GM23338 (cell line): Measurements from ENCODE around the gene SH3D21. TPM values are rescaled to one million over a fixed set of nuclear protein-coding genes. Genes with fewer than 3 reads are reported as not detected.

Experiments
- ATAC-seq: fragments of 200-7000 bp; cut with Tn5 transposase; 3 replicates; pipeline ENCODE4 v1.9.1; 2020
- DNase-seq: peaks from one replicate; pipeline ENCODE4 v3.0.0-alpha.2; 2015; ENCODE audit warnings: low spot score
- H2AFZ ChIP-seq: fragments of 200-600 bp; sonication (generic); 2 replicates; pipeline ENCODE4 v1.8.0; 2016; ENCODE audit warnings: antibody characterized with exemption, mild to moderate bottlenecking, moderate library complexity
- H3F3A ChIP-seq: fragments of 200-600 bp; sonication (generic); replicated peaks from 2 replicates; pipeline ENCODE4 v1.8.0; 2017; ENCODE audit warnings: antibody characterized with exemption, mixed run types, low read depth
- H3K27ac ChIP-seq: fragments of 200-600 bp; sonication (generic); 2 replicates; pipeline ENCODE4 v1.6.1; 2016; ENCODE audit warnings: low read depth
- H3K27me3 ChIP-seq: fragments of 200-600 bp; sonication (generic); 2 replicates; pipeline ENCODE4 v1.8.0; 2016; ENCODE audit warnings: mild to moderate bottlenecking, mixed run types, moderate library complexity; ENCODE audit not compliant: insufficient read depth
- H3K36me3 ChIP-seq: fragments of 200-600 bp; sonication (generic); 2 replicates; pipeline ENCODE4 v1.8.0; 2016; ENCODE audit warnings: mild to moderate bottlenecking; ENCODE audit not compliant: insufficient read depth
- H3K4me1 ChIP-seq: fragments of 200-600 bp; sonication (generic); 2 replicates; pipeline ENCODE4 v1.8.0; 2016; ENCODE audit warnings: mild to moderate bottlenecking, moderate library complexity; ENCODE audit not compliant: insufficient read depth
- H3K4me2 ChIP-seq: fragments of 200-600 bp; sonication (generic); 2 replicates; pipeline ENCODE4 v1.7.1; 2017; ENCODE audit warnings: mixed run types
- H3K4me3 ChIP-seq: fragments of 200-600 bp; sonication (generic); 2 replicates; pipeline ENCODE4 v1.6.1; 2016; ENCODE audit warnings: mixed run types
- H3K79me2 ChIP-seq: fragments of 200-600 bp; sonication (generic); replicated peaks from 2 replicates; pipeline ENCODE4 v1.8.0; 2017; ENCODE audit warnings: mild to moderate bottlenecking; ENCODE audit not compliant: insufficient read depth
- H3K9me2 ChIP-seq: fragments of 200-600 bp; sonication (generic); 2 replicates; pipeline ENCODE4 v1.8.0; 2017; ENCODE audit not compliant: insufficient read depth
- H4K20me1 ChIP-seq: fragments of 200-600 bp; sonication (generic); replicated peaks from 2 replicates; pipeline ENCODE4 v1.8.0; 2017; ENCODE audit warnings: mild to moderate bottlenecking; ENCODE audit not compliant: insufficient read depth
- H3K27ac Mint-ChIP-seq: 2 replicates; pipeline ENCODE4 v1.8.0; 2020; ENCODE audit warnings: inconsistent platforms, mild to moderate bottlenecking, moderate library complexity, mixed read lengths
- H3K27me3 Mint-ChIP-seq: 3 replicates; pipeline ENCODE4 v1.8.0; 2022; ENCODE audit warnings: low read depth, mild to moderate bottlenecking, moderate library complexity, mixed read lengths, inconsistent platforms; ENCODE audit not compliant: insufficient read depth, poor library complexity
- H3K36me3 Mint-ChIP-seq: 3 replicates; pipeline ENCODE4 v1.8.0; 2021; ENCODE audit warnings: low read depth, mild to moderate bottlenecking, inconsistent platforms, moderate library complexity, mixed read lengths
- H3K4me1 Mint-ChIP-seq: 3 replicates; pipeline ENCODE4 v1.8.0; 2020; ENCODE audit warnings: mild to moderate bottlenecking, inconsistent platforms, mixed read lengths
- H3K4me3 Mint-ChIP-seq: 3 replicates; pipeline ENCODE4 v1.8.0; 2021; ENCODE audit warnings: moderate library complexity, mild to moderate bottlenecking, inconsistent platforms, mixed read lengths
- H3K9me3 Mint-ChIP-seq: 3 replicates; pipeline ENCODE4 v1.8.0; 2020; ENCODE audit warnings: moderate library complexity, mild to moderate bottlenecking, inconsistent platforms, mixed read lengths
- CREB1 ChIP-seq: fragments of 250-450 bp; sonication (Bioruptor Pico); IDR thresholded peaks from 2 replicates; pipeline ENCODE4 v1.5.0; 2020; ENCODE audit warnings: low read depth, mild to moderate bottlenecking, moderate library complexity
- ETS1 ChIP-seq: IDR thresholded peaks from 2 replicates; pipeline ENCODE4 v1.6.1; 2016; ENCODE audit warnings: antibody characterized with exemption
- EZH2 ChIP-seq: fragments of 200-600 bp; sonication (generic); IDR thresholded peaks from one replicate; pipeline ENCODE4 v1.8.0; 2017; ENCODE audit warnings: antibody characterized with exemption, mild to moderate bottlenecking, low read depth; ENCODE audit not compliant: unreplicated experiment
- EZH2phosphoT487 ChIP-seq: fragments of 200-600 bp; sonication (generic); IDR thresholded peaks from one replicate; pipeline ENCODE4 v1.8.1; 2018; ENCODE audit warnings: antibody characterized with exemption; ENCODE audit not compliant: unreplicated experiment
- JUNB ChIP-seq: IDR thresholded peaks from one replicate; pipeline ENCODE4 v1.6.1; 2016; ENCODE audit warnings: antibody characterized with exemption; ENCODE audit not compliant: unreplicated experiment
- NANOG ChIP-seq: IDR thresholded peaks from 2 replicates; pipeline ENCODE4 v1.6.1; 2016; ENCODE audit warnings: antibody characterized with exemption, borderline replicate concordance
- POLR2AphosphoS5 ChIP-seq: IDR thresholded peaks from 2 replicates; pipeline ENCODE4 v1.6.1; 2016; ENCODE audit warnings: antibody characterized with exemption, low read depth
- STAT1 ChIP-seq: IDR thresholded peaks from one replicate; pipeline ENCODE4 v1.6.1; 2016; ENCODE audit warnings: antibody characterized with exemption; ENCODE audit not compliant: unreplicated experiment
- ZNF114 ChIP-seq: fragments of 250-450 bp; sonication (Bioruptor Pico); IDR thresholded peaks from 2 replicates; pipeline ENCODE4 v1.5.0; 2020; ENCODE audit warnings: mild to moderate bottlenecking, moderate library complexity
- ZNF331 ChIP-seq: fragments of 250-450 bp; sonication (Bioruptor Pico); IDR thresholded peaks from 2 replicates; pipeline ENCODE4 v1.5.0; 2020; ENCODE audit warnings: low read depth, mild to moderate bottlenecking, moderate library complexity
- ZNF462 ChIP-seq: fragments of 250-450 bp; sonication (Bioruptor Pico); IDR thresholded peaks from 2 replicates; pipeline ENCODE4 v1.5.0; 2020; ENCODE audit warnings: mild to moderate bottlenecking, moderate library complexity
- polyA plus RNA-seq: library from polyadenylated mRNA; unstranded; fragments of >200 nt; fragmentation: Nextera tagmentation; extraction: Ambion mirVana; gene quantifications from 2 replicates; pipeline ENCODE4 v1.2.1, GENCODE V29; 2016
- total RNA-seq: library from RNA; depleted of rRNA; stranded (reverse); fragments of >200 nt; shearing (Covaris generic); gene quantifications from 2 replicates; pipeline ENCODE4 v1.2.3, GENCODE V29; 2014
- TF ChIP-seq, protein P1 (sequence below), 2 experiments: fragments of 200-600 bp in 1 of 2; sonication (generic) in 1 of 2; conservative IDR thresholded peaks; 2 replicates each; pipeline versions ENCODE4 v1.5.1 to v1.6.1; 2016 to 2017; ENCODE audit warnings: antibody characterized with exemption in 2 of 2, low read depth in 2 of 2, mild to moderate bottlenecking in 2 of 2, moderate library complexity in 1 of 2
- TF ChIP-seq, protein P2 (sequence below): IDR thresholded peaks from one replicate; pipeline ENCODE4 v1.6.1; 2018; ENCODE audit warnings: antibody characterized with exemption; ENCODE audit not compliant: unreplicated experiment

SH3D21 gene
- total and polyA plus RNA-seq, 2 experiments from 2014 or later = 3.7 to 6.3 TPM

- Histone ChIP-seq H3K4me1 (peaks cover 5% of the 10 kb centered on the region), H3K4me3 (no peak overlapping the region), H3K79me2 (0 out of 2 replicates have a peak, but pooled peaks cover 4% of the 10 kb centered on the region), H3K9me2 (no peaks in the 10 kb centered on the region), H4K20me1 (peaks cover 9% of the 10 kb centered on the region; the same call in 1 of the 2 replicates), H3K27ac (no peak overlapping the region), H3K27me3 (no peaks in the 10 kb centered on the region), H3K4me2 (no peak overlapping the region), H3F3A (peaks cover 9% of the 10 kb centered on the region), H3K36me3 (peaks cover 48% of the 10 kb centered on the region), H2AFZ (no peak overlapping the region)
- H3K36me3 Mint-ChIP-seq = peaks cover 88% of the 10 kb centered on the region
- peaks cover 7% of the 10 kb centered on the region for H3K4me1 Mint-ChIP-seq
- H3K4me3 Mint-ChIP-seq = no peak overlapping the region
- no peaks in the 10 kb centered on the region for H3K9me3 Mint-ChIP-seq
- no peak for DNase-seq
- TF ChIP-seq ZNF331 (CRISPR knock-in tag) (no peak), POLR2AphosphoS5 (no peak), STAT1 (no peak), NANOG (no peak), CREB1 (CRISPR knock-in tag) (no peak), EZH2phosphoT487 (no peak), ETS1 (no peak), ZNF114 (no peak), JUNB (no peak), ZNF462 (CRISPR knock-in tag) (no peak), EZH2 (no peak)
- TF ChIP-seq, protein P1, sequence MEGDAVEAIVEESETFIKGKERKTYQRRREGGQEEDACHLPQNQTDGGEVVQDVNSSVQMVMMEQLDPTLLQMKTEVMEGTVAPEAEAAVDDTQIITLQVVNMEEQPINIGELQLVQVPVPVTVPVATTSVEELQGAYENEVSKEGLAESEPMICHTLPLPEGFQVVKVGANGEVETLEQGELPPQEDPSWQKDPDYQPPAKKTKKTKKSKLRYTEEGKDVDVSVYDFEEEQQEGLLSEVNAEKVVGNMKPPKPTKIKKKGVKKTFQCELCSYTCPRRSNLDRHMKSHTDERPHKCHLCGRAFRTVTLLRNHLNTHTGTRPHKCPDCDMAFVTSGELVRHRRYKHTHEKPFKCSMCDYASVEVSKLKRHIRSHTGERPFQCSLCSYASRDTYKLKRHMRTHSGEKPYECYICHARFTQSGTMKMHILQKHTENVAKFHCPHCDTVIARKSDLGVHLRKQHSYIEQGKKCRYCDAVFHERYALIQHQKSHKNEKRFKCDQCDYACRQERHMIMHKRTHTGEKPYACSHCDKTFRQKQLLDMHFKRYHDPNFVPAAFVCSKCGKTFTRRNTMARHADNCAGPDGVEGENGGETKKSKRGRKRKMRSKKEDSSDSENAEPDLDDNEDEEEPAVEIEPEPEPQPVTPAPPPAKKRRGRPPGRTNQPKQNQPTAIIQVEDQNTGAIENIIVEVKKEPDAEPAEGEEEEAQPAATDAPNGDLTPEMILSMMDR (conservative IDR thresholded peaks at IDR 0.05; ENCODE audit: low read depth in 2 of 2) = no peak
- TF ChIP-seq, protein P2, sequence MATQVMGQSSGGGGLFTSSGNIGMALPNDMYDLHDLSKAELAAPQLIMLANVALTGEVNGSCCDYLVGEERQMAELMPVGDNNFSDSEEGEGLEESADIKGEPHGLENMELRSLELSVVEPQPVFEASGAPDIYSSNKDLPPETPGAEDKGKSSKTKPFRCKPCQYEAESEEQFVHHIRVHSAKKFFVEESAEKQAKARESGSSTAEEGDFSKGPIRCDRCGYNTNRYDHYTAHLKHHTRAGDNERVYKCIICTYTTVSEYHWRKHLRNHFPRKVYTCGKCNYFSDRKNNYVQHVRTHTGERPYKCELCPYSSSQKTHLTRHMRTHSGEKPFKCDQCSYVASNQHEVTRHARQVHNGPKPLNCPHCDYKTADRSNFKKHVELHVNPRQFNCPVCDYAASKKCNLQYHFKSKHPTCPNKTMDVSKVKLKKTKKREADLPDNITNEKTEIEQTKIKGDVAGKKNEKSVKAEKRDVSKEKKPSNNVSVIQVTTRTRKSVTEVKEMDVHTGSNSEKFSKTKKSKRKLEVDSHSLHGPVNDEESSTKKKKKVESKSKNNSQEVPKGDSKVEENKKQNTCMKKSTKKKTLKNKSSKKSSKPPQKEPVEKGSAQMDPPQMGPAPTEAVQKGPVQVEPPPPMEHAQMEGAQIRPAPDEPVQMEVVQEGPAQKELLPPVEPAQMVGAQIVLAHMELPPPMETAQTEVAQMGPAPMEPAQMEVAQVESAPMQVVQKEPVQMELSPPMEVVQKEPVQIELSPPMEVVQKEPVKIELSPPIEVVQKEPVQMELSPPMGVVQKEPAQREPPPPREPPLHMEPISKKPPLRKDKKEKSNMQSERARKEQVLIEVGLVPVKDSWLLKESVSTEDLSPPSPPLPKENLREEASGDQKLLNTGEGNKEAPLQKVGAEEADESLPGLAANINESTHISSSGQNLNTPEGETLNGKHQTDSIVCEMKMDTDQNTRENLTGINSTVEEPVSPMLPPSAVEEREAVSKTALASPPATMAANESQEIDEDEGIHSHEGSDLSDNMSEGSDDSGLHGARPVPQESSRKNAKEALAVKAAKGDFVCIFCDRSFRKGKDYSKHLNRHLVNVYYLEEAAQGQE = no peak
- no peak for ATAC-seq
- peaks cover 12% of the 10 kb centered on the region for H3K27me3 Mint-ChIP-seq
- peak overlapping the region; percentile 90 for H3K27ac Mint-ChIP-seq
These were observed 5.6 kb upstream of the SH3D21 start for GRCh38 chr1:36300526-36300925.
